Gastroesophageal sphincter (tissue), 3 donors: ENCODE results near the gene PRR14L.

Source experiments
- CTCF ChIP-seq, 4 experiments: fragments of 200-600 bp in 2 of 4; fragments of 450-650 bp in 2 of 4; sonication (generic) in 1 of 4; IDR thresholded peaks; one replicate each; pipeline ENCODE4 v1.5.1; 2017 to 2019; ENCODE audit warnings: antibody characterized with exemption in 4 of 4, mild to moderate bottlenecking in 2 of 4, moderate library complexity in 2 of 4
- EP300 ChIP-seq: sonication (generic); formaldehyde crosslinking; IDR thresholded peaks from one replicate; pipeline ENCODE4 v1.6.1; 2017; ENCODE audit warnings: antibody characterized with exemption, mild to moderate bottlenecking
- POLR2A ChIP-seq, 2 donors: fragments of 450-650 bp; IDR thresholded peaks; one replicate each; pipeline ENCODE4 v1.6.1; 2017; ENCODE audit warnings: antibody characterized with exemption in 2 of 2, mild to moderate bottlenecking in 2 of 2, moderate library complexity in 1 of 2
- POLR2AphosphoS5 ChIP-seq: sonication (generic); formaldehyde crosslinking; IDR thresholded peaks from one replicate; pipeline ENCODE4 v1.6.1; 2017; ENCODE audit warnings: antibody characterized with exemption

- no peak for TF ChIP-seq CTCF (IDR thresholded peaks at IDR 0.05)
- TF ChIP-seq POLR2AphosphoS5, result no peak
- no peak for TF ChIP-seq EP300
- TF ChIP-seq POLR2A (IDR thresholded peaks at IDR 0.05), result no peak
Observed at GRCh38 chr22:31695423-31695822, 54.5 kb downstream of the PRR14L start.
